ENCODE results near the gene TFB1M.

DNA sequence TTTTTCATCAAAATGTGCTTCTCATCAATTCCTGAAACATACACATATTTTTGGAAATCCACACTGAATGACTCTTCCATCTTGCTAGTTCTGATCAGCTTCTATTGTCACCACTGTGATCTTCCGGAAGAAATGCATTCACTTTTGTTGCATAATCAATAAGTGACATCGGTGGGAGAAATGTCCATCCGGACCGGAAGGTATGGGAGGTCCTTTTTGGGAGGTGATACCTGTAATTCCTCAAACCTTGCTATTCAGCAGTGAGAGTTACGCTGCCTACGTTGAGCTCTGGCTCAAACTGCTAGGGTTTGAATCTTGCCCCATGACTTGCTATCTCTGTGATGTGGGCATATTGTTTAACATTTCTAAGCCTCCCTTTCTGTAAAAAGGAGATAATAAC is 16.6 kb upstream of the TFB1M start:
- TF ChIP-seq, protein P1, sequence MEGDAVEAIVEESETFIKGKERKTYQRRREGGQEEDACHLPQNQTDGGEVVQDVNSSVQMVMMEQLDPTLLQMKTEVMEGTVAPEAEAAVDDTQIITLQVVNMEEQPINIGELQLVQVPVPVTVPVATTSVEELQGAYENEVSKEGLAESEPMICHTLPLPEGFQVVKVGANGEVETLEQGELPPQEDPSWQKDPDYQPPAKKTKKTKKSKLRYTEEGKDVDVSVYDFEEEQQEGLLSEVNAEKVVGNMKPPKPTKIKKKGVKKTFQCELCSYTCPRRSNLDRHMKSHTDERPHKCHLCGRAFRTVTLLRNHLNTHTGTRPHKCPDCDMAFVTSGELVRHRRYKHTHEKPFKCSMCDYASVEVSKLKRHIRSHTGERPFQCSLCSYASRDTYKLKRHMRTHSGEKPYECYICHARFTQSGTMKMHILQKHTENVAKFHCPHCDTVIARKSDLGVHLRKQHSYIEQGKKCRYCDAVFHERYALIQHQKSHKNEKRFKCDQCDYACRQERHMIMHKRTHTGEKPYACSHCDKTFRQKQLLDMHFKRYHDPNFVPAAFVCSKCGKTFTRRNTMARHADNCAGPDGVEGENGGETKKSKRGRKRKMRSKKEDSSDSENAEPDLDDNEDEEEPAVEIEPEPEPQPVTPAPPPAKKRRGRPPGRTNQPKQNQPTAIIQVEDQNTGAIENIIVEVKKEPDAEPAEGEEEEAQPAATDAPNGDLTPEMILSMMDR (IDR thresholded peaks at IDR 0.05; ENCODE audit: poor library complexity), result no peak
- TF ChIP-seq EZH2 (IDR thresholded peaks at IDR 0.05; ENCODE audit: borderline replicate concordance), result no peak
- no peak for TF ChIP-seq EZH2phosphoT487 (IDR thresholded peaks at IDR 0.05; ENCODE audit: low read depth, severe bottlenecking, unreplicated experiment)

All from hepatocyte (in vitro differentiated cells).